ENCODE measurements around the gene AXL.

GRCh38 chr19:41299755-41300089 lies 80.7 kb downstream of the AXL start:
- TF ChIP-seq POLR2AphosphoS5 (IDR thresholded peaks at IDR 0.05; ENCODE audit: insufficient read depth, low read depth, low read length) (no peak), CTCF (IDR thresholded peaks at IDR 0.05; ENCODE audit: extremely low read depth in 1 of 2, insufficient read depth in 1 of 2, low read depth in 1 of 2, low read length in 2 of 2) (no peak)

All from endothelial cell of umbilical vein (primary cell).